Hepatocyte (in vitro differentiated cells): ENCODE measurements around the gene C11orf65.

Source experiments
- CTCF ChIP-seq: fragments of 200-600 bp; sonication (generic); IDR thresholded peaks from 2 replicates; pipeline ENCODE4 v1.5.1; 2016; ENCODE audit warnings: antibody characterized with exemption, mild to moderate bottlenecking; ENCODE audit not compliant: poor library complexity
- EZH2 ChIP-seq: fragments of 200-600 bp; sonication (generic); IDR thresholded peaks from 2 replicates; pipeline ENCODE4 v1.6.1; 2016; ENCODE audit warnings: antibody characterized with exemption, mild to moderate bottlenecking, borderline replicate concordance
- EZH2phosphoT487 ChIP-seq: fragments of 200-600 bp; sonication (generic); IDR thresholded peaks from one replicate; pipeline ENCODE4 v1.6.1; 2018; ENCODE audit warnings: antibody characterized with exemption, mild to moderate bottlenecking, low read depth, moderate library complexity; ENCODE audit not compliant: unreplicated experiment, severe bottlenecking

DNA sequence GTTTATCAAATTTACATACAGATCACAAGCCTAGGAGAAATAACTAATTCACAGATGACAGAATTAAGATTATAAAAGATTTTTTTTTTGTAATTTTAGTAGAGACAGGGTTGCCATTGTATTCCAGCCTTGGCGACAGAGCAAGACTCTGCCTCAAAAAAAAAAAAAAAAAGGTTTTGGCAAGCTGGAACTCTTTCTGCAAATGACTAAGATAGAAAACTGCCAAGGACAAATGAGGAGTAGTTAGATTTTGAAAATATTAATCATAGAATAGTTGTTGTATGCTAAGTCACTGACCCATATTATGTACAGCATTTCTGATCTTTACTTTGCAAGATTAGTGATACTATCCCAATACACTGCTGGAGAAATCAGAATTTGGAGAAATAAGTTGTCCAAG lies 99.2 kb downstream of the C11orf65 start:
- TF ChIP-seq CTCF (no peak), EZH2 (no peak), EZH2phosphoT487 (no peak)
